Ishikawa (cell line): ENCODE data around the gene SLC23A2.

Source experiments
- CEBPB ChIP-seq: IDR thresholded peaks from 2 replicates; pipeline ENCODE4 v1.6.1; 2012
- CREB1 ChIP-seq: IDR thresholded peaks from 2 replicates; pipeline ENCODE4 v1.6.1; 2012; ENCODE audit warnings: low read depth
- EGR1 ChIP-seq: IDR thresholded peaks from 2 replicates; pipeline ENCODE4 v1.6.1; 2012
- EP300 ChIP-seq: IDR thresholded peaks from 2 replicates; pipeline ENCODE4 v1.6.1; 2012; ENCODE audit warnings: borderline replicate concordance
- FOXM1 ChIP-seq: IDR thresholded peaks from 2 replicates; pipeline ENCODE4 v1.6.1; 2012; ENCODE audit warnings: low read depth, borderline replicate concordance
- NFIC ChIP-seq: IDR thresholded peaks from 2 replicates; pipeline ENCODE4 v1.6.1; 2012
- RAD21 ChIP-seq: IDR thresholded peaks from 2 replicates; pipeline ENCODE4 v1.6.1; 2012; ENCODE audit warnings: low read depth
- TAF1 ChIP-seq: IDR thresholded peaks from 2 replicates; pipeline ENCODE4 v1.6.1; 2012; ENCODE audit warnings: low read depth, mild to moderate bottlenecking
- TCF12 ChIP-seq: IDR thresholded peaks from 2 replicates; pipeline ENCODE4 v1.6.1; 2012; ENCODE audit warnings: low read depth
- TEAD4 ChIP-seq: IDR thresholded peaks from 2 replicates; pipeline ENCODE4 v1.6.1; 2012
- YY1 ChIP-seq: IDR thresholded peaks from 2 replicates; pipeline ENCODE4 v1.6.1; 2012; ENCODE audit warnings: low read depth
- ZBTB7A ChIP-seq: IDR thresholded peaks from 2 replicates; pipeline ENCODE4 v1.6.1; 2012; ENCODE audit warnings: low read depth
- TF ChIP-seq, protein P1 (sequence below): IDR thresholded peaks from 2 replicates; pipeline ENCODE4 v1.6.1; 2012
- TF ChIP-seq, protein P2 (sequence below): IDR thresholded peaks from 2 replicates; pipeline ENCODE4 v1.6.1; 2012; ENCODE audit warnings: low read depth, mild to moderate bottlenecking
- TF ChIP-seq, protein P3 (sequence below): IDR thresholded peaks from 2 replicates; pipeline ENCODE4 v1.6.1; 2012

Gene SLC23A2

DNA sequence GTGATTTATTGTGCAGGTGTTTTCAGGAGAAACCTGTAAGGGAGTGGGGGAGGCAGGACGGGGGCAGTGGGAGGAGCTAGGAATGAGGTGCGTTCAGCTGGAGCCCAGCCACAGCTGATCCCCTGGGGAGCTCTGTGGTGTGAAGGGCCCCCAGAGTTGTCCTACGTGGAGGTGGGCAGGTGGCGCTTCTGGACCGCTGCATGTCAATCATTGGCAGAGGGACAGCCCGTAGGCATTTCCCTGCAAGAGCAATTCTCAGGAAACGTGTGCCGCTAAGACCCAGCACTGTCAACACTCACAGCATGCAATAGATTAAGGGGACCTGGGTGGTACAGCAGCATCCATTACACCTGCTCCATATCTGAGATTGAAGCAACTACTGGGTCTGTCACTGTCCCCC, 191.6 kb downstream of the SLC23A2 start:
- no peak for TF ChIP-seq EP300
- TF ChIP-seq, protein P1, sequence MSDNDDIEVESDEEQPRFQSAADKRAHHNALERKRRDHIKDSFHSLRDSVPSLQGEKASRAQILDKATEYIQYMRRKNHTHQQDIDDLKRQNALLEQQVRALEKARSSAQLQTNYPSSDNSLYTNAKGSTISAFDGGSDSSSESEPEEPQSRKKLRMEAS: no peak
- TF ChIP-seq TCF12: no peak
- no peak for TF ChIP-seq CEBPB
- no peak for TF ChIP-seq TEAD4
- TF ChIP-seq FOXM1: no peak
- no peak for TF ChIP-seq CREB1
- no peak for TF ChIP-seq TAF1
- TF ChIP-seq ZBTB7A: no peak
- no peak for TF ChIP-seq EGR1

DNA sequence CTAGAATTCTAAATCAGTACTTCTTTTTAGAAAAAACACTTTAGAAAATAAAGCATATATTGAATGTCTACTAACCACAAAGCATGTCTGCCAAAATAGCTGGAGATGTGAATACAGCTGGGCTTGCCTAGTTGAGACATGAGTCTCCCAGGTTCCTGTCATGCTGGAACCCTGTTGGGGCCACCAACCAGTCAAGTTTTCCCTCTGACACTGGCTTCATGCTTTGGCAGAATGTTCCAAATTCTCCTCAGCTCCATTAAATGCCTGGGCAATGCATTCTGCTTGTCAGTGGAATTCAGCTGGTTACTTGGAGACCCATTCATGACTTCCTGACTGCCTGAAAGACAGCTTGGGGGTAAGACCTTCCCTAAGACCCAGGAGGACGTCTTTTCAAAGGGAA, 192.4 kb downstream of the SLC23A2 start:
- TF ChIP-seq, protein P2, sequence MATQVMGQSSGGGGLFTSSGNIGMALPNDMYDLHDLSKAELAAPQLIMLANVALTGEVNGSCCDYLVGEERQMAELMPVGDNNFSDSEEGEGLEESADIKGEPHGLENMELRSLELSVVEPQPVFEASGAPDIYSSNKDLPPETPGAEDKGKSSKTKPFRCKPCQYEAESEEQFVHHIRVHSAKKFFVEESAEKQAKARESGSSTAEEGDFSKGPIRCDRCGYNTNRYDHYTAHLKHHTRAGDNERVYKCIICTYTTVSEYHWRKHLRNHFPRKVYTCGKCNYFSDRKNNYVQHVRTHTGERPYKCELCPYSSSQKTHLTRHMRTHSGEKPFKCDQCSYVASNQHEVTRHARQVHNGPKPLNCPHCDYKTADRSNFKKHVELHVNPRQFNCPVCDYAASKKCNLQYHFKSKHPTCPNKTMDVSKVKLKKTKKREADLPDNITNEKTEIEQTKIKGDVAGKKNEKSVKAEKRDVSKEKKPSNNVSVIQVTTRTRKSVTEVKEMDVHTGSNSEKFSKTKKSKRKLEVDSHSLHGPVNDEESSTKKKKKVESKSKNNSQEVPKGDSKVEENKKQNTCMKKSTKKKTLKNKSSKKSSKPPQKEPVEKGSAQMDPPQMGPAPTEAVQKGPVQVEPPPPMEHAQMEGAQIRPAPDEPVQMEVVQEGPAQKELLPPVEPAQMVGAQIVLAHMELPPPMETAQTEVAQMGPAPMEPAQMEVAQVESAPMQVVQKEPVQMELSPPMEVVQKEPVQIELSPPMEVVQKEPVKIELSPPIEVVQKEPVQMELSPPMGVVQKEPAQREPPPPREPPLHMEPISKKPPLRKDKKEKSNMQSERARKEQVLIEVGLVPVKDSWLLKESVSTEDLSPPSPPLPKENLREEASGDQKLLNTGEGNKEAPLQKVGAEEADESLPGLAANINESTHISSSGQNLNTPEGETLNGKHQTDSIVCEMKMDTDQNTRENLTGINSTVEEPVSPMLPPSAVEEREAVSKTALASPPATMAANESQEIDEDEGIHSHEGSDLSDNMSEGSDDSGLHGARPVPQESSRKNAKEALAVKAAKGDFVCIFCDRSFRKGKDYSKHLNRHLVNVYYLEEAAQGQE: no peak
- TF ChIP-seq CEBPB (no peak), TCF12 (no peak), EGR1 (no peak), CREB1 (no peak), TEAD4 (no peak), NFIC (no peak), ZBTB7A (no peak), FOXM1 (no peak)
- TF ChIP-seq, protein P3, sequence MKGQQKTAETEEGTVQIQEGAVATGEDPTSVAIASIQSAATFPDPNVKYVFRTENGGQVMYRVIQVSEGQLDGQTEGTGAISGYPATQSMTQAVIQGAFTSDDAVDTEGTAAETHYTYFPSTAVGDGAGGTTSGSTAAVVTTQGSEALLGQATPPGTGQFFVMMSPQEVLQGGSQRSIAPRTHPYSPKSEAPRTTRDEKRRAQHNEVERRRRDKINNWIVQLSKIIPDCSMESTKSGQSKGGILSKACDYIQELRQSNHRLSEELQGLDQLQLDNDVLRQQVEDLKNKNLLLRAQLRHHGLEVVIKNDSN: no peak

DNA sequence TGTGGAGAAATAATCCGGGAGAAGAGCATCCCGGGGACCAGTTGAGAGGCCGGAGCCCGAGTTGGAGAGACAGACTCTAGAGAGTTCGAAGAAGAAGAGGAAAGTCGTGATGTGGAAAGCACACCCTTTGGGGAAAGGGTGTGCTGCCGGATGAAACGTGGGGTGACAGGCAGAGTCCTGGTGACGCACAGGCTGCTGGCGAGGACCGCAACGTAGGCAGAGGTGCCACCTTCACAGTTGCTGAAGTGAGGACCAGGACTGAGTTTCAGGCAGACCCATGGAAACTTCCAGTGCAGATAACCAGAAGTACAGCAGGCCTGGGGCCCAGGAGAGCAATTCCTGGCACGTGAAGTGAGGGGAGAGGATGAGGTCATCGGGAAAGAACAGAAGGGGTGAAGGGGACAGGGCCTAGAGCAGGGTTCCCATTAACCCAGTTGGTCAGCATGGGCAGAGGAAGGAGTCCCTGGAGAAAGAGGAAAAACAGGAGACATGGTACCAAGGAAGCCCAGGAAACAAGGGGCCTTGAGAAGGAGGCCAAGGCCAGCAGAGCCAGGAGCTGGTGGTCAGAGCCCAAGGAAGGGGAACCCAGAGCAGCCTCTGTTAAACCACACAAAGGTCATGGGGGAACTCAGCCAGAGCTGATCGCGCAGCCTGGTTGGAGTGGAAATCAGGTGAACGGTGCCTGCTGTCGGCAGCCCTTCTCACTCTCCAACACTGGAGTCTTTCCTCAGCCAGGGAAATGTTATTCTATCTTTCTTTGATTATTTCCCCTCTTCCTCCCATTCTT, 195.5 kb downstream of the SLC23A2 start:
- TF ChIP-seq EP300: no peak
- TF ChIP-seq ZBTB7A: no peak
- TF ChIP-seq EGR1: no peak
- TF ChIP-seq, protein P1: no peak
- no peak for TF ChIP-seq FOXM1
- no peak for TF ChIP-seq TEAD4
- TF ChIP-seq TCF12: no peak
- TF ChIP-seq CREB1: no peak
- no peak for TF ChIP-seq CEBPB
- no peak for TF ChIP-seq YY1
- no peak for TF ChIP-seq RAD21
- TF ChIP-seq TAF1: no peak
- TF ChIP-seq, protein P2: no peak
- TF ChIP-seq NFIC: no peak
- TF ChIP-seq, protein P3: no peak

DNA sequence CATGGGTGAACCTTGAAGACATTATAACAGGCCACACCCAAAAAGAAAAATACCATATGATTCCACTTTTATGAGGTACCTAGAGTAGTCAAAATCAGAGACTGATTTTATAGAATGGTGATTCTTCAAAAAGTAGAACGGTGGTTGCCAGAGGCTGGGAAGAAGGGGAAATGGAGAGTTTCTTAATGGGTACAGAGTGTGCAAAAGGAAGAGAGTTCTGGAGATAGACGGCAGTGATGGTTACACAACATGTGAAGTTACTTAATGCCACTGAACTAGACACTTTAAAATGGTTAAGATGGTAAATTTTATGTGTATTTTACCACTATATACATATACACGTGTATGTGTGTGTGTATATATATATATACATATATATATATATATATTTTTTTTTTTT, 198.8 kb downstream of the SLC23A2 start:
- no peak for TF ChIP-seq ZBTB7A
- TF ChIP-seq, protein P1: no peak
- TF ChIP-seq TAF1: no peak
- no peak for TF ChIP-seq CEBPB
- no peak for TF ChIP-seq CREB1
- TF ChIP-seq TCF12: no peak
- no peak for TF ChIP-seq EGR1
- TF ChIP-seq, protein P2: no peak
- TF ChIP-seq RAD21: no peak
- TF ChIP-seq, protein P3: no peak
- no peak for TF ChIP-seq YY1
- no peak for TF ChIP-seq NFIC
